Stomach (tissue), 9 donors: ENCODE results near the gene DCLK2. TPM values are rescaled to one million over a fixed set of nuclear protein-coding genes. Genes with fewer than 3 reads are reported as not detected.

ENCODE experiments used
- DNase-seq, 2 donors: peaks; one replicate each; pipeline versions ENCODE4 v3.0.0 to v3.0.0-alpha.2; 2013 to 2019
- H3K27ac ChIP-seq, 5 donors: fragments of 200-600 bp in 4 of 5; sonication (generic) in 4 of 5; one replicate each; pipeline ENCODE4 v1.5.1; 2013 to 2019; ENCODE audit warnings: mild to moderate bottlenecking in 1 of 5, moderate library complexity in 1 of 5
- H3K27me3 ChIP-seq, 3 donors: fragments of 200-600 bp; sonication (generic); one replicate each; pipeline ENCODE4 v1.5.1; 2017 to 2019; ENCODE audit warnings: mixed run types in 1 of 3
- H3K36me3 ChIP-seq, 4 donors: fragments of 200-600 bp; sonication (generic); 1 replicate in 3 of 4; 2 replicates in 1 of 4; pipeline ENCODE4 v1.5.1; 2016 to 2019
- H3K4me1 ChIP-seq, 4 donors: fragments of 200-600 bp; sonication (generic); one replicate each; pipeline ENCODE4 v1.5.1; 2016 to 2019
- H3K4me3 ChIP-seq, 4 donors: fragments of 200-600 bp; sonication (generic) in 3 of 4; one replicate each; pipeline ENCODE4 v1.5.1; 2016 to 2019; ENCODE audit warnings: mild to moderate bottlenecking in 1 of 4
- H3K9me3 ChIP-seq, 4 donors: fragments of 200-600 bp; sonication (generic); one replicate each; pipeline ENCODE4 v1.5.1; 2016 to 2019
- EP300 ChIP-seq: sonication (generic); formaldehyde crosslinking; IDR thresholded peaks from one replicate; pipeline ENCODE4 v1.6.1; 2017; ENCODE audit warnings: antibody characterized with exemption
- POLR2A ChIP-seq, 4 donors: fragments of 450-650 bp; IDR thresholded peaks; one replicate each; pipeline ENCODE4 v1.6.1; 2016; ENCODE audit warnings: antibody characterized with exemption in 4 of 4, control low read depth in 2 of 4, mild to moderate bottlenecking in 1 of 4, moderate library complexity in 1 of 4
- POLR2AphosphoS5 ChIP-seq, 3 donors: sonication (generic); formaldehyde crosslinking; IDR thresholded peaks; one replicate each; pipeline ENCODE4 v1.6.1; 2016; ENCODE audit warnings: antibody characterized with exemption in 3 of 3
- WGBS, 5 donors: extraction: QIAGEN DNeasy Blood & Tissue Kit in 3 of 5; methylation state at CpG; one replicate each; pipeline versions ENCODE4 v1.1.5 to v1.1.7; 2013 to 2018; 5-methylcytosine and 5-hydroxymethylcytosine counted together
- intact Hi-C: fragments of 100-400 bp; cut with DNase I; formaldehyde crosslinking; loops from one replicate; pipeline ENCODE4 v1.15.1; 2023; ENCODE audit warnings: low total_unique reads
- polyA plus RNA-seq, 3 donors: library from polyadenylated mRNA; stranded (reverse); fragments of 200-250 nt; gene quantifications; one replicate each; pipeline ENCODE4 v1.2.3, GENCODE V29; 2013
- total RNA-seq, 5 donors: library from RNA; depleted of rRNA; stranded (reverse); fragments of >200 nt; gene quantifications; one replicate each; pipeline versions ENCODE4 v1.1.0 to v1.2.3, GENCODE V29; 2014 to 2016
- TF ChIP-seq, protein P1 (sequence below), 7 experiments: fragments of 450-650 bp in 4 of 7; fragments of 200-600 bp in 3 of 7; sonication (generic) in 3 of 7; IDR thresholded peaks; one replicate each; pipeline ENCODE4 v1.5.1; 2016 to 2019; ENCODE audit warnings: antibody characterized with exemption in 7 of 7, control low read depth in 2 of 7, mild to moderate bottlenecking in 1 of 7
- donor health status: healthy with polysubstance abuse.
- donor health status: Bipolar disorder and iron deficiency.
- donor health status: healthy.

The DCLK2 gene
- total and polyA plus RNA-seq, 8 donors: 0.61 to 16.3 (median 1.7) TPM

DNA sequence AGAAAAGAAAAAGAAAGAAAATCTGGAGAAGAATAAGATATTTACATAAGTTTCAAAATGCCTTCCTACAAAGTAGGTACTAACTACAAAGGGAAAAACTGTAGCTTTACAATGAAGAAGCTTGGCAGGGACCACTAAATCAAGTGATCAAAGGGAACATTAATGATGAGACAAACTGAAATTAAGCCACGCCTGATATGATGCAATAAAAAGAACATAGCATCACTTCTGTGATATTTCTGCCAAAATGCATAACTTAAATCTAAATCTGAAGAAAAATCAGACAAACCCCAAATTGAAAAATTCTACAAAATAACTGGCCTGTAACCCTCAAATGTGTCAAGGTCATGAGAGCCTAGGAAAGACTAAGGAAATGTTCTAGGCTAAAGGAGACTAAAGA lies 8.9 kb upstream of the DCLK2 start:
- Histone ChIP-seq H3K27ac (no peak overlapping the region), H3K9me3 (no peaks in the 10 kb centered on the region), H3K4me3 (no peak overlapping the region), H3K4me1 (peaks cover 0 to 5% (median 0%) of the 10 kb centered on the region in 4 donors), H3K36me3 (no peaks in the 10 kb centered on the region), H3K27me3 (no peaks in the 10 kb centered on the region)
- TF ChIP-seq POLR2A (IDR thresholded peaks at IDR 0.05) (no peak), POLR2AphosphoS5 (IDR thresholded peaks at IDR 0.05) (no peak), EP300 (no peak)
- 2 to 87% (median 41%) methylated on average over 1 of the region's 1 CpG for WGBS, 5 donors
- intact Hi-C loops: no loop called here
- no peak for DNase-seq

- intact Hi-C loops: no loop called here
- Histone ChIP-seq H3K4me3 (no peak overlapping the region), H3K4me1 (peaks cover 0 to 5% (median 0%) of the 10 kb centered on the region in 4 donors), H3K36me3 (no peaks in the 10 kb centered on the region), H3K27ac (no peak overlapping the region), H3K9me3 (no peaks in the 10 kb centered on the region), H3K27me3 (no peaks in the 10 kb centered on the region)
- no peak for DNase-seq
- WGBS, 5 donors: 61 to 77% (median 73%) methylated on average over 4 of the region's 4 CpGs
- TF ChIP-seq, protein P1, sequence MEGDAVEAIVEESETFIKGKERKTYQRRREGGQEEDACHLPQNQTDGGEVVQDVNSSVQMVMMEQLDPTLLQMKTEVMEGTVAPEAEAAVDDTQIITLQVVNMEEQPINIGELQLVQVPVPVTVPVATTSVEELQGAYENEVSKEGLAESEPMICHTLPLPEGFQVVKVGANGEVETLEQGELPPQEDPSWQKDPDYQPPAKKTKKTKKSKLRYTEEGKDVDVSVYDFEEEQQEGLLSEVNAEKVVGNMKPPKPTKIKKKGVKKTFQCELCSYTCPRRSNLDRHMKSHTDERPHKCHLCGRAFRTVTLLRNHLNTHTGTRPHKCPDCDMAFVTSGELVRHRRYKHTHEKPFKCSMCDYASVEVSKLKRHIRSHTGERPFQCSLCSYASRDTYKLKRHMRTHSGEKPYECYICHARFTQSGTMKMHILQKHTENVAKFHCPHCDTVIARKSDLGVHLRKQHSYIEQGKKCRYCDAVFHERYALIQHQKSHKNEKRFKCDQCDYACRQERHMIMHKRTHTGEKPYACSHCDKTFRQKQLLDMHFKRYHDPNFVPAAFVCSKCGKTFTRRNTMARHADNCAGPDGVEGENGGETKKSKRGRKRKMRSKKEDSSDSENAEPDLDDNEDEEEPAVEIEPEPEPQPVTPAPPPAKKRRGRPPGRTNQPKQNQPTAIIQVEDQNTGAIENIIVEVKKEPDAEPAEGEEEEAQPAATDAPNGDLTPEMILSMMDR (IDR thresholded peaks at IDR 0.05): no peak
- TF ChIP-seq POLR2A (IDR thresholded peaks at IDR 0.05) (no peak), POLR2AphosphoS5 (IDR thresholded peaks at IDR 0.05) (no peak), EP300 (no peak)
Measured at GRCh38 chr4:150070464-150071170, 7.6 kb upstream of the DCLK2 start.

DNA sequence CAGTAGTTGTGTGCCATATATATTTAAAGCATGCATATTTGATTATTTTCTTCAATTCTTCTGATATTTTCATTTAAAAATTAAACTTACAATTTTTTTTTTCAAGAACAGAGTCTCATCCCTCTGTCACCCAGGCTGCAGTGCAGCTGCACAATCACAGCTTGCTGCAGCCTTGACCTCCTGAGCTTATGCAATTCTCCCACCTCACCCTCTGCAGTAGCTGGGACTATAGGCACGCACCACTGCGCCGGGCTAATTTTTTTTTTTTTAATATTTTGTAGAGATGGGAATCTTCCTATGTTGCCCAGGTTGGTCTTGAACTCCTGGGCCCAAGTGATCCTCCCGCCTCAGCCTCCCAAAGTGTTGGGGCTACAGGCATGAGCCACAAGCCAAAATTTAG lies 5.8 kb upstream of the DCLK2 start:
- H3K36me3 ChIP-seq: no peaks in the 10 kb centered on the region
- H3K27ac ChIP-seq: no peak overlapping the region
- no peak for DNase-seq
- WGBS, 5 donors: 93 to 97% (median 96%) methylated on average over 4 of the region's 4 CpGs
- H3K4me1 ChIP-seq: peaks cover 0 to 8% (median 3%) of the 10 kb centered on the region in 4 donors
- intact Hi-C loops: no loop called here
- no peak overlapping the region for H3K4me3 ChIP-seq
- peaks cover 0 to 6% (median 0%) of the 10 kb centered on the region in 3 donors for H3K27me3 ChIP-seq
- TF ChIP-seq POLR2A (IDR thresholded peaks at IDR 0.05) (no peak), POLR2AphosphoS5 (IDR thresholded peaks at IDR 0.05) (no peak), EP300 (no peak)
- TF ChIP-seq, protein P1 (IDR thresholded peaks at IDR 0.05): no peak
- H3K9me3 ChIP-seq: no peaks in the 10 kb centered on the region

DNA sequence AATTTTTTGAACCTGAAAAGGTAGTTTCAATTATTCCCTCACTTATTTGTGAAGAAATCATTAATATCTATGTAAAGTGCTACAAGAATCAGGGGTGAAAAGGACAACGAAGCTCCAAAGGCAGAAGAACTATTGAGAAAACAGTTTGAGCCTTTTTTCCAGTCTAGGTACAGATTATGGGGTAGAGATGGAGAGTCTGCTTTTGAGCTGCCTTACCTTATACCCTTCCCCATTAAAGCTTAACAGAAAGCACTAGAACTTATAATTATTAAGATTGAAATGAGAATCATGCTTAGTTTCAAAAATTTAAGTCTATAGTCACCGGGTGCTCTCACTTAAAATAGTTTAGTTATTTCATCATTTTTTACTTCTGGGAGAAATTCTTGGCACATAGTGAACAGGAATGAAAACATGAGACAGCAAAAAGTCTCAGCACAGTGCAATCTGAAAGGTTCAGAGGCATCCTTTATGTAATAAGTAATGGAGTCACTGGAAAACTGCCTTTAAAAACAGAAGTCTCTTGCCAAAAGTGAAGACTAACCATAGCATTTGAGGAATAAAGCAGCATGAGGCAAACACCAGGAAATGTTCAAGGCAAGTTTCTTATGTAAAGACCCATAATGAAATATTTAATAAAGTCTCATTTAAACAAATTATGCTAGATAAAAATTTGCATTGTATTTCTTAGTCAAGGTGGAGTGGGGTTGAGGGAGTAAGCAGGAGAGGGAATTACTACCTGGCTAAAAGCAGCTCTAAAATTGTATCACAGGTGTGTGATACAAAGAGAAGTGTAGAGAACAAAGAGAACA lies 5.1 kb upstream of the DCLK2 start:
- H3K4me1 ChIP-seq: peaks cover 6 to 14% (median 8%) of the 10 kb centered on the region in 4 donors
- H3K9me3 ChIP-seq: no peaks in the 10 kb centered on the region
- DNase-seq: peak in 1 of 2 donors; percentile 64
- peak overlapping the region in 1 of 5 donors; percentile 32 for H3K27ac ChIP-seq
- no peak overlapping the region for H3K4me3 ChIP-seq
- no peaks in the 10 kb centered on the region for H3K36me3 ChIP-seq
- TF ChIP-seq POLR2A (IDR thresholded peaks at IDR 0.05): no peak
- no peak for TF ChIP-seq EP300
- TF ChIP-seq, protein P1 (IDR thresholded peaks at IDR 0.05): no peak
- peak in 2 of 3 donors; percentile 24 to 31 for TF ChIP-seq POLR2AphosphoS5 (IDR thresholded peaks at IDR 0.05)
- WGBS, 5 donors: 67 to 86% (median 68%) methylated on average over 2 of the region's 2 CpGs
- intact Hi-C loops: no loop called here
- peaks cover 0 to 13% (median 0%) of the 10 kb centered on the region in 3 donors for H3K27me3 ChIP-seq
